Spleen (tissue), 7 donors: Measurements from ENCODE around the gene TRIO.

Source experiments
- POLR2A ChIP-seq, 3 donors: fragments of 450-650 bp; IDR thresholded peaks; one replicate each; pipeline ENCODE4 v1.5.1; 2017; ENCODE audit warnings: antibody characterized with exemption in 3 of 3, mild to moderate bottlenecking in 1 of 3
- POLR2AphosphoS5 ChIP-seq, 3 donors: sonication (generic); formaldehyde crosslinking; IDR thresholded peaks; one replicate each; pipeline ENCODE4 v1.5.1; 2017; ENCODE audit warnings: antibody characterized with exemption in 3 of 3
- TF ChIP-seq, protein P1 (sequence below), 11 experiments: fragments of 200-600 bp in 7 of 11; fragments of 450-650 bp in 4 of 11; sonication (generic) in 4 of 11; IDR thresholded peaks in 8 of 11; conservative IDR thresholded peaks in 3 of 11; 1 replicate in 7 of 11; 2 replicates in 4 of 11; pipeline versions ENCODE4 v1.4.0 to v1.8.0; 2016 to 2021; ENCODE audit warnings: antibody characterized with exemption in 11 of 11, inconsistent platforms in 4 of 11, mild to moderate bottlenecking in 1 of 11
- donor health status: DM: no; HTN: no; CAD: no; lungs with moderate emphysema.
- donor health status: DM: no; HTN: no; CAD: no.
- donor health status: DM: no; HTN: no; CAD: no.

DNA sequence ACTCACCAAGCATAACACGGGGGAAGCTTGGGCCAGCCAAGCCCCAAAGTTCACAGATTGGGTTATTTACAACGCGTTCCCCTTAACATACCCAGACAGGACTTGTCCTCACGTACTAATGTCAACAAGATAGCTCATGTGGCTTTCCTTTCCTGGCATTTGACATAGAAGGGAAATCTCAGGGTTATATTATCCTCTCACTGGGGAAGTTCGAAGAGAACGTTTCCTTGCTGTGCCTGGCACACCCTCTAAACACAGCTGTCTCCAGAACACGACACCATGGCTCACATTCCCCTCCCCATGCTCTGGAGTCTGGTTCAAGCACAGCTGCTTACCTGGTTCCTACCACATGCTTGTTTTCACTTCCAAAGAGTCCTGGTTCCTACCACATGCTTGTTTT lies 391.6 kb downstream of the TRIO start:
- TF ChIP-seq POLR2A (IDR thresholded peaks at IDR 0.05) (no peak), POLR2AphosphoS5 (IDR thresholded peaks at IDR 0.05) (peak in 1 of 3 donors; percentile 64)
- TF ChIP-seq, protein P1, sequence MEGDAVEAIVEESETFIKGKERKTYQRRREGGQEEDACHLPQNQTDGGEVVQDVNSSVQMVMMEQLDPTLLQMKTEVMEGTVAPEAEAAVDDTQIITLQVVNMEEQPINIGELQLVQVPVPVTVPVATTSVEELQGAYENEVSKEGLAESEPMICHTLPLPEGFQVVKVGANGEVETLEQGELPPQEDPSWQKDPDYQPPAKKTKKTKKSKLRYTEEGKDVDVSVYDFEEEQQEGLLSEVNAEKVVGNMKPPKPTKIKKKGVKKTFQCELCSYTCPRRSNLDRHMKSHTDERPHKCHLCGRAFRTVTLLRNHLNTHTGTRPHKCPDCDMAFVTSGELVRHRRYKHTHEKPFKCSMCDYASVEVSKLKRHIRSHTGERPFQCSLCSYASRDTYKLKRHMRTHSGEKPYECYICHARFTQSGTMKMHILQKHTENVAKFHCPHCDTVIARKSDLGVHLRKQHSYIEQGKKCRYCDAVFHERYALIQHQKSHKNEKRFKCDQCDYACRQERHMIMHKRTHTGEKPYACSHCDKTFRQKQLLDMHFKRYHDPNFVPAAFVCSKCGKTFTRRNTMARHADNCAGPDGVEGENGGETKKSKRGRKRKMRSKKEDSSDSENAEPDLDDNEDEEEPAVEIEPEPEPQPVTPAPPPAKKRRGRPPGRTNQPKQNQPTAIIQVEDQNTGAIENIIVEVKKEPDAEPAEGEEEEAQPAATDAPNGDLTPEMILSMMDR (IDR thresholded peaks at IDR 0.05 in 8 of 11, conservative IDR thresholded peaks at IDR 0.05 in 3 of 11) = no peak
